Loucy (cell line): Measurements from ENCODE around the gene CLSTN1.

Experiments used
- H2AFZ ChIP-seq: fragments of 200-600 bp; sonication (generic); 2 replicates; pipeline ENCODE4 v1.6.0; 2016; ENCODE audit warnings: antibody characterized with exemption, mild to moderate bottlenecking, low read length, moderate library complexity
- H3F3A ChIP-seq: fragments of 200-600 bp; 2 replicates; pipeline ENCODE4 v1.6.0; 2016; ENCODE audit warnings: antibody characterized with exemption, low read depth, mild to moderate bottlenecking
- H3K27me3 ChIP-seq: fragments of 200-600 bp; sonication (generic); 2 replicates; pipeline ENCODE4 v1.6.1; 2014; ENCODE audit warnings: low read length, mild to moderate bottlenecking; ENCODE audit not compliant: insufficient read depth, poor library complexity, severe bottlenecking
- H3K36me3 ChIP-seq: fragments of 200-600 bp; sonication (generic); 2 replicates; pipeline ENCODE4 v1.6.1; 2016; ENCODE audit warnings: low read length; ENCODE audit not compliant: insufficient read depth
- H3K4me1 ChIP-seq: fragments of 200-600 bp; sonication (generic); 2 replicates; pipeline ENCODE4 v1.5.1; 2014; ENCODE audit warnings: low read length, mild to moderate bottlenecking; ENCODE audit not compliant: insufficient read depth, poor library complexity, severe bottlenecking
- H3K4me2 ChIP-seq: fragments of 200-600 bp; sonication (generic); 2 replicates; pipeline ENCODE4 v1.6.0; 2014; ENCODE audit warnings: antibody characterized with exemption, low read length, low read depth, mild to moderate bottlenecking; ENCODE audit not compliant: poor library complexity, severe bottlenecking
- H3K4me3 ChIP-seq: fragments of 200-600 bp; sonication (generic); 2 replicates; pipeline ENCODE4 v1.5.1; 2014; ENCODE audit warnings: low read length, mild to moderate bottlenecking, mixed read lengths; ENCODE audit not compliant: poor library complexity, severe bottlenecking
- H3K79me2 ChIP-seq: fragments of 200-600 bp; sonication (generic); 2 replicates; pipeline ENCODE4 v1.6.1; 2014; ENCODE audit warnings: low read length; ENCODE audit not compliant: insufficient read depth
- H3K9ac ChIP-seq: fragments of 200-600 bp; sonication (generic); 2 replicates; pipeline ENCODE4 v1.6.0; 2014; ENCODE audit warnings: mild to moderate bottlenecking, low read depth, low read length, moderate library complexity; ENCODE audit not compliant: poor library complexity, severe bottlenecking
- H3K9me2 ChIP-seq: fragments of 200-600 bp; sonication (generic); replicated peaks from 2 replicates; pipeline ENCODE4 v1.6.1; 2016; ENCODE audit warnings: low read depth, low read length, mixed read lengths
- H3K9me3 ChIP-seq: fragments of 200-600 bp; sonication (generic); 2 replicates; pipeline ENCODE4 v1.6.1; 2014; ENCODE audit warnings: mild to moderate bottlenecking, antibody characterized with exemption, low read length, low read depth; ENCODE audit not compliant: insufficient read depth
- H4K20me1 ChIP-seq: fragments of 200-600 bp; sonication (generic); 2 replicates; pipeline ENCODE4 v1.6.0; 2014; ENCODE audit warnings: antibody characterized with exemption, low read length, mild to moderate bottlenecking; ENCODE audit not compliant: insufficient read depth, poor library complexity, severe bottlenecking
- EZH2phosphoT487 ChIP-seq: fragments of 200-600 bp; IDR thresholded peaks from 2 replicates; pipeline ENCODE4 v1.6.1; 2018; ENCODE audit warnings: antibody characterized with exemption, mild to moderate bottlenecking, moderate library complexity, borderline replicate concordance
- TF ChIP-seq, protein P1 (sequence below): fragments of 200-600 bp; sonication (generic); conservative IDR thresholded peaks from 2 replicates; pipeline ENCODE4 v1.5.1; 2014; ENCODE audit warnings: mild to moderate bottlenecking, antibody characterized with exemption, low read length

CLSTN1 gene

DNA sequence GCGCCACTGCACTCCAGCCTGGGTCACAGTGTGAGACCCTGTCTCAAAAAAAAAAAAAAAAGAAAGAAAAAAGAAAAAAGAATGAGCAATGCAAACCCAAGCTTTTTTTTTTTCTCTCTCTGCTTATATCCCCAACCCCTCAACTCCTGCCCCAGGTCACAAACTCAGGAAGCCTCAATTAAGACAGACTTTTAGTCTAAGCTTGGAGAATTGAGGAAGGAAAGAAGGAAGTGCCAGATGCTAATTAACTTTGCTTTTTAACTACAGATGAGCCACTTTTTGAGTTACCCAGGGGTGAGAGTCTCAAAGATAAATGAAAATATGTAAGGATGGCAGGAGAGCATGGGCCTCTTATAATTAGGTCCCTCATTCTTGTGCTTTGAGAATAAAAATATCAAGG is 139.0 kb downstream of the CLSTN1 start:
- Histone ChIP-seq H3K4me2 (no peak overlapping the region), H4K20me1 (no peaks in the 10 kb centered on the region), H3K79me2 (no peaks in the 10 kb centered on the region), H3K4me1 (peaks cover 16% of the 10 kb centered on the region), H3K36me3 (no peaks in the 10 kb centered on the region), H3K9me3 (no peaks in the 10 kb centered on the region), H3K9me2 (no peaks in the 10 kb centered on the region), H3F3A (peaks cover 6% of the 10 kb centered on the region; the same call in 1 of the 2 replicates), H3K9ac (no peak overlapping the region), H2AFZ (no peak overlapping the region), H3K4me3 (no peak overlapping the region), H3K27me3 (peaks cover 8% of the 10 kb centered on the region)
- TF ChIP-seq, protein P1, sequence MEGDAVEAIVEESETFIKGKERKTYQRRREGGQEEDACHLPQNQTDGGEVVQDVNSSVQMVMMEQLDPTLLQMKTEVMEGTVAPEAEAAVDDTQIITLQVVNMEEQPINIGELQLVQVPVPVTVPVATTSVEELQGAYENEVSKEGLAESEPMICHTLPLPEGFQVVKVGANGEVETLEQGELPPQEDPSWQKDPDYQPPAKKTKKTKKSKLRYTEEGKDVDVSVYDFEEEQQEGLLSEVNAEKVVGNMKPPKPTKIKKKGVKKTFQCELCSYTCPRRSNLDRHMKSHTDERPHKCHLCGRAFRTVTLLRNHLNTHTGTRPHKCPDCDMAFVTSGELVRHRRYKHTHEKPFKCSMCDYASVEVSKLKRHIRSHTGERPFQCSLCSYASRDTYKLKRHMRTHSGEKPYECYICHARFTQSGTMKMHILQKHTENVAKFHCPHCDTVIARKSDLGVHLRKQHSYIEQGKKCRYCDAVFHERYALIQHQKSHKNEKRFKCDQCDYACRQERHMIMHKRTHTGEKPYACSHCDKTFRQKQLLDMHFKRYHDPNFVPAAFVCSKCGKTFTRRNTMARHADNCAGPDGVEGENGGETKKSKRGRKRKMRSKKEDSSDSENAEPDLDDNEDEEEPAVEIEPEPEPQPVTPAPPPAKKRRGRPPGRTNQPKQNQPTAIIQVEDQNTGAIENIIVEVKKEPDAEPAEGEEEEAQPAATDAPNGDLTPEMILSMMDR, result no peak
- no peak for TF ChIP-seq EZH2phosphoT487

DNA sequence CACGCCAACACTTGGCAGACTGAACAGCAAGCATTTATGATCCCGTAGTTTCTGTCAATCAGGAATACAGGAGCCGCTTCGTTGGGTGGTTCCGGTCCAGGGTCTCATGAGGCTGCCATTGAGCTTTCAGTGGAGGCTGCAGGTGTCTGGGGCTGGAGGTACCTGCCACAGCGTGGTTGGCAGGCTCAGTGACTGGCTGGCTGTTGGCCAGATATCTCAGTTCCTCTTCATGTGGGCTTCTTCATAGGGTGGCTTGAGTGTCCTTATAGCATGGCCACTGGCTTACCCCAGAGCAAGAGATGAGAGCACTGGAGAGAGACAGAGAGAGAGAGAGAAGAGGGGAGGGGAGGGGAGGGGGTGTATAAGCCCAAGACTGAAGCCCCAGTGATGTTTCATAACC is 142.9 kb downstream of the CLSTN1 start:
- H2AFZ ChIP-seq, result no peak overlapping the region
- H3K4me2 ChIP-seq, result no peak overlapping the region
- H3K27me3 ChIP-seq, result no peaks in the 10 kb centered on the region
- no peaks in the 10 kb centered on the region for H3K9me3 ChIP-seq
- no peak overlapping the region for H3K9ac ChIP-seq
- H3K4me3 ChIP-seq, result no peak overlapping the region
- H3F3A ChIP-seq, result no peaks in the 10 kb centered on the region
- H3K79me2 ChIP-seq, result no peaks in the 10 kb centered on the region
- H3K4me1 ChIP-seq, result no peaks in the 10 kb centered on the region
- TF ChIP-seq EZH2phosphoT487, result no peak
- TF ChIP-seq, protein P1, result no peak
- no peaks in the 10 kb centered on the region for H4K20me1 ChIP-seq
- no peaks in the 10 kb centered on the region for H3K36me3 ChIP-seq
- no peaks in the 10 kb centered on the region for H3K9me2 ChIP-seq

DNA sequence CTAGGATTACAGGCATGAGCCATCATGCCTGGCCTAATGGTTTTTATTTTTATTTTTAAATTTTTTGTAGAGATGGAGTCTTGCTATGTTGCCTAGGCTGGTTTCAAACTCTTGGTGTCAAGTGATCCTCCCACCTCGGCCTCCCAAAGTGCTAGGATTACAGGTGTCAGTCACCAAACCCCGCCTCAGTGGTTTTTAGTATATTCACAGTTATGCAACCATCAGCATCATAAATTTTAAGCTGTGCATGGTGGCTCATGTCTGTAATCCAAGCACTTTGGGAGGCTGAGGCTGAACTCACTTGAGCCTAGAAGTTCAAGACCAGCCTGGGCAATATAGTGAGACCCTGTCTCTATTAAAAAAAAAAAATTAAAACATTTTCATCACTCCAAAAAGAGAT is 143.7 kb downstream of the CLSTN1 start:
- H3K4me1 ChIP-seq, result no peaks in the 10 kb centered on the region
- no peak overlapping the region for H2AFZ ChIP-seq
- no peaks in the 10 kb centered on the region for H3K9me3 ChIP-seq
- H3K4me3 ChIP-seq, result no peak overlapping the region
- H3K36me3 ChIP-seq, result no peaks in the 10 kb centered on the region
- TF ChIP-seq, protein P1, result no peak
- TF ChIP-seq EZH2phosphoT487, result no peak
- no peaks in the 10 kb centered on the region for H3K79me2 ChIP-seq
- no peaks in the 10 kb centered on the region for H3K27me3 ChIP-seq
- no peaks in the 10 kb centered on the region for H3K9me2 ChIP-seq
- no peak overlapping the region for H3K4me2 ChIP-seq
- H3F3A ChIP-seq, result no peaks in the 10 kb centered on the region
- H3K9ac ChIP-seq, result no peak overlapping the region
- no peaks in the 10 kb centered on the region for H4K20me1 ChIP-seq
